ENCODE data around the gene ARHGAP31.

ARHGAP31 gene

GRCh38 chr3:119313461-119313860 is 19.3 kb downstream of the ARHGAP31 start:
- Histone ChIP-seq H3K4me3 (replicated peaks; ENCODE audit: insufficient read depth, low read length) (no peak overlapping the region), H3K27ac (replicated peaks) (no peak overlapping the region), H3K27me3 (ENCODE audit: insufficient read depth, poor library complexity, severe bottlenecking) (no peaks in the 10 kb centered on the region)
- DNase-seq (ENCODE audit: low read depth in 1 of 2, low spot score in 1 of 2), result no peak
- TF ChIP-seq REST (IDR thresholded peaks at IDR 0.05; ENCODE audit: insufficient replicate concordance, low read depth) (no peak), CTCF (IDR thresholded peaks at IDR 0.05; ENCODE audit: insufficient read depth, low read length) (no peak), SPI1 (IDR thresholded peaks at IDR 0.05; ENCODE audit: borderline replicate concordance, low read depth) (no peak), POLR2AphosphoS5 (IDR thresholded peaks at IDR 0.05; ENCODE audit: low read depth) (no peak), GABPA (IDR thresholded peaks at IDR 0.05; ENCODE audit: low read depth) (no peak)

- DNase-seq (ENCODE audit: low read depth in 1 of 2, low spot score in 1 of 2), result no peak
- H3K4me3 ChIP-seq (replicated peaks; ENCODE audit: insufficient read depth, low read length), result no peak overlapping the region
- no peak for TF ChIP-seq GABPA (IDR thresholded peaks at IDR 0.05; ENCODE audit: low read depth)
- no peak for TF ChIP-seq REST (IDR thresholded peaks at IDR 0.05; ENCODE audit: insufficient replicate concordance, low read depth)
- no peak for TF ChIP-seq CTCF (IDR thresholded peaks at IDR 0.05; ENCODE audit: insufficient read depth, low read length)
- TF ChIP-seq POLR2AphosphoS5 (IDR thresholded peaks at IDR 0.05; ENCODE audit: low read depth), result no peak
- TF ChIP-seq SPI1 (IDR thresholded peaks at IDR 0.05; ENCODE audit: borderline replicate concordance, low read depth), result no peak
- H3K27ac ChIP-seq (replicated peaks), result no peak overlapping the region
- no peaks in the 10 kb centered on the region for H3K27me3 ChIP-seq (ENCODE audit: insufficient read depth, poor library complexity, severe bottlenecking)
Observed at GRCh38 chr3:119314821-119315220, 20.6 kb downstream of the ARHGAP31 start.

- H3K27ac ChIP-seq (replicated peaks), result no peak overlapping the region
- no peak overlapping the region for H3K4me3 ChIP-seq (replicated peaks; ENCODE audit: insufficient read depth, low read length)
- H3K27me3 ChIP-seq (ENCODE audit: insufficient read depth, poor library complexity, severe bottlenecking), result no peaks in the 10 kb centered on the region
- TF ChIP-seq POLR2AphosphoS5 (IDR thresholded peaks at IDR 0.05; ENCODE audit: low read depth), result no peak
- no peak for TF ChIP-seq GABPA (IDR thresholded peaks at IDR 0.05; ENCODE audit: low read depth)
- no peak for TF ChIP-seq CTCF (IDR thresholded peaks at IDR 0.05; ENCODE audit: insufficient read depth, low read length)
- no peak for DNase-seq (ENCODE audit: low read depth in 1 of 2, low spot score in 1 of 2)
Observed at GRCh38 chr3:119315600-119316312, 21.6 kb downstream of the ARHGAP31 start.

GRCh38 chr3:119316313-119316670 is 22.1 kb downstream of the ARHGAP31 start:
- no peak for TF ChIP-seq SPI1 (IDR thresholded peaks at IDR 0.05; ENCODE audit: borderline replicate concordance, low read depth)
- TF ChIP-seq CTCF (IDR thresholded peaks at IDR 0.05; ENCODE audit: insufficient read depth, low read length), result no peak
- TF ChIP-seq POLR2AphosphoS5 (IDR thresholded peaks at IDR 0.05; ENCODE audit: low read depth), result no peak
- no peak for TF ChIP-seq GABPA (IDR thresholded peaks at IDR 0.05; ENCODE audit: low read depth)
- TF ChIP-seq REST (IDR thresholded peaks at IDR 0.05; ENCODE audit: insufficient replicate concordance, low read depth), result no peak
- H3K27me3 ChIP-seq (ENCODE audit: insufficient read depth, poor library complexity, severe bottlenecking), result no peaks in the 10 kb centered on the region
- H3K27ac ChIP-seq (replicated peaks), result no peak overlapping the region
- no peak for DNase-seq (ENCODE audit: low read depth in 1 of 2, low spot score in 1 of 2)
- H3K4me3 ChIP-seq (replicated peaks; ENCODE audit: insufficient read depth, low read length), result no peak overlapping the region
